ENCODE data around the gene ICAM3.

ICAM3 gene

GRCh38 chr19:10299545-10300458 lies 39.6 kb downstream of the ICAM3 start:
- Histone ChIP-seq H3K27me3 (ENCODE audit: control insufficient read depth, low read length) (no peaks in the 10 kb centered on the region; the same call in 1 of the 2 replicates), H3K9me2 (replicated peaks; ENCODE audit: control insufficient read depth, low read length) (no peaks in the 10 kb centered on the region), H4K20me1 (ENCODE audit: control insufficient read depth, insufficient read depth, low read depth, low read length) (no peaks in the 10 kb centered on the region), H3K4me2 (ENCODE audit: low read length) (no peak overlapping the region), H3K4me1 (ENCODE audit: control insufficient read depth, low read length) (peaks cover 19% of the 10 kb centered on the region), H3K4me3 (ENCODE audit: low read length) (no peak overlapping the region), H3F3A (ENCODE audit: control insufficient read depth, insufficient read depth) (no peaks in the 10 kb centered on the region), H3K9me3 (ENCODE audit: control insufficient read depth, insufficient read depth, low read length) (no peaks in the 10 kb centered on the region), H3K27ac (ENCODE audit: low read depth, low read length) (no peak overlapping the region), H3K79me2 (ENCODE audit: control insufficient read depth, low read length) (no peaks in the 10 kb centered on the region), H3K36me3 (ENCODE audit: control insufficient read depth, low read length) (no peaks in the 10 kb centered on the region)
- TF ChIP-seq EZH2phosphoT487 (IDR thresholded peaks at IDR 0.05; ENCODE audit: borderline replicate concordance, low read length) (no peak), CTCF (IDR thresholded peaks at IDR 0.05; ENCODE audit: low read depth, low read length, poor library complexity, severe bottlenecking) (no peak)

GRCh38 chr19:10295847-10296591 lies 43.4 kb downstream of the ICAM3 start:
- no peaks in the 10 kb centered on the region for H4K20me1 ChIP-seq (ENCODE audit: control insufficient read depth, insufficient read depth, low read depth, low read length)

GRCh38 chr19:10295305-10295846 lies 44.0 kb downstream of the ICAM3 start:
- Histone ChIP-seq H3K9me3 (ENCODE audit: control insufficient read depth, insufficient read depth, low read length) (no peaks in the 10 kb centered on the region), H3K4me1 (ENCODE audit: control insufficient read depth, low read length) (peaks cover 42% of the 10 kb centered on the region), H3K4me3 (ENCODE audit: low read length) (peak overlapping the region; percentile 67), H4K20me1 (ENCODE audit: control insufficient read depth, insufficient read depth, low read depth, low read length) (no peaks in the 10 kb centered on the region), H3K27me3 (ENCODE audit: control insufficient read depth, low read length) (peaks cover 18% of the 10 kb centered on the region), H3F3A (ENCODE audit: control insufficient read depth, insufficient read depth) (no peaks in the 10 kb centered on the region), H3K79me2 (ENCODE audit: control insufficient read depth, low read length) (no peaks in the 10 kb centered on the region), H3K36me3 (ENCODE audit: control insufficient read depth, low read length) (no peaks in the 10 kb centered on the region; the same call in 1 of the 2 replicates), H3K4me2 (ENCODE audit: low read length) (peak overlapping the region; percentile 97), H3K27ac (ENCODE audit: low read depth, low read length) (no peak overlapping the region), H3K9me2 (replicated peaks; ENCODE audit: control insufficient read depth, low read length) (no peaks in the 10 kb centered on the region)
- peak; percentile 27 for TF ChIP-seq CTCF (IDR thresholded peaks at IDR 0.05; ENCODE audit: low read depth, low read length, poor library complexity, severe bottlenecking)
- TF ChIP-seq EZH2phosphoT487 (IDR thresholded peaks at IDR 0.05; ENCODE audit: borderline replicate concordance, low read length), result no peak

More at GRCh38 chr19:10295847-10296591, 43.4 kb downstream of the ICAM3 start:
- peak overlapping the region; percentile 97 for H3K4me2 ChIP-seq (ENCODE audit: low read length)
- H3F3A ChIP-seq (ENCODE audit: control insufficient read depth, insufficient read depth), result no peaks in the 10 kb centered on the region
- no peaks in the 10 kb centered on the region; the same call in 1 of the 2 replicates for H3K36me3 ChIP-seq (ENCODE audit: control insufficient read depth, low read length)
- H3K9me3 ChIP-seq (ENCODE audit: control insufficient read depth, insufficient read depth, low read length), result no peaks in the 10 kb centered on the region
- H3K4me1 ChIP-seq (ENCODE audit: control insufficient read depth, low read length), result peaks cover 36% of the 10 kb centered on the region
- H3K27ac ChIP-seq (ENCODE audit: low read depth, low read length), result no peak overlapping the region
- TF ChIP-seq EZH2phosphoT487 (IDR thresholded peaks at IDR 0.05; ENCODE audit: borderline replicate concordance, low read length) (no peak), CTCF (IDR thresholded peaks at IDR 0.05; ENCODE audit: low read depth, low read length, poor library complexity, severe bottlenecking) (no peak)
- H3K27me3 ChIP-seq (ENCODE audit: control insufficient read depth, low read length), result peaks cover 11% of the 10 kb centered on the region
- H3K79me2 ChIP-seq (ENCODE audit: control insufficient read depth, low read length), result no peaks in the 10 kb centered on the region
- no peaks in the 10 kb centered on the region for H3K9me2 ChIP-seq (replicated peaks; ENCODE audit: control insufficient read depth, low read length)
- peak overlapping the region; percentile 67 for H3K4me3 ChIP-seq (ENCODE audit: low read length)
